NCI-H1436 treated with DMSO at 0.1 percent for 48 hours (cell line): ENCODE data around the gene GPR107.
"Not testable (repeated sequence)": the region's sequence is repeated elsewhere in the genome, so short reads cannot be mapped to it uniquely, and the experiment has no call there.

Source experiments
- DNase-seq: peaks from one replicate; lab custom pipeline; 2025; lab: John Stamatoyannopoulos, UW

The GPR107 gene

GRCh38 chr9:130053504-130054324, at the start of gene GPR107:
Gene GPR107, plus strand, starts transcription at chr9:130053906. Its CDS starts 27 bp downstream, at chr9:130053933.
- no peak for DNase-seq

GRCh38 chr9:130003943-130004552, 49.7 kb upstream of the GPR107 start:
- no peak for DNase-seq

- DNase-seq: not testable (repeated sequence)
Observed at GRCh38 chr9:130006952-130007351, 46.8 kb upstream of the GPR107 start.

DNA sequence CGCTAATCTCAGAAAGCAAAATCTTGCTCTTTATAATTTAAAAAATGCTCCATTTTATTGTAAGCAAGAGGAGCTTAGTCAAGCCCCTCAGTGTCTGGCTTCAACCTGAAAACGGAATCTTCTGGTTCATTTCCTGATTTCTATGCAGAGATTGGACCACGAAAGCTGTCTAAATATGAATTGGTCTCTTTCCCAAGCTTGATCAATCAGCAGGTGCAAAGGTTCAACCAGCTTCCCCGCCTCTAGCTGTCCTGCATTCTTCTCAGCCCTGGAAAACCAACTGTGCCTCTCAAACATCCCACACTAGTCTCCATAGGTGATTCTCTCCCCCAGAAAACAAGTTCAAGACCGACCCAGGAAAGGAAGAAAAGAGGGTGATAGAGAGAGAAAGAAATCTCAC, 45.2 kb upstream of the GPR107 start:
- DNase-seq: no peak

DNA sequence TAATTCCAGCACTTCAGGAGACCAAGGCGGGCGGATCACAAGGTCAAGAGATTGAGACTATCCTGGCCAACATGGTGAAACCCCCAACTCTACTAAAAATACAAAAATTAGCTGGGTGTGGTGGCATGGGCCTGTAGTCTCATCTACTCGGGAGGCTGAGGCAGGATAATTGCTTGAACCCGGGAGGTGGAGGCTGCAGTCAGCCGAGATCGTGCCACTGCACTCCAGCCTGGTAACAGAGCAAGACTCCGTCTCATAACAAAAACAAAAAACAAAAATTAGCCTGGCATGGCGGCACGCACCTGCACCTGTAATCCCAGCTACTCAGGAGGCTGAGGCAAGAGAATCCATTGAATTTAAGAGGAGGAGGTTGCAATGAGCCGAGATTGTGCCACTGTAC, 44.2 kb upstream of the GPR107 start:
- DNase-seq: not testable (repeated sequence)

- DNase-seq: no peak
Observed at GRCh38 chr9:130010151-130010988, 43.3 kb upstream of the GPR107 start.

GRCh38 chr9:130013326-130013725, 40.4 kb upstream of the GPR107 start:
- DNase-seq: no peak

GRCh38 chr9:130015353-130016019, 38.2 kb upstream of the GPR107 start:
- DNase-seq: no peak

GRCh38 chr9:130017076-130017475, 36.6 kb upstream of the GPR107 start:
- no peak for DNase-seq

- not testable (repeated sequence) for DNase-seq
Observed at GRCh38 chr9:130017510-130017909, 36.2 kb upstream of the GPR107 start.

- no peak for DNase-seq
Observed at GRCh38 chr9:130018265-130018664, 35.4 kb upstream of the GPR107 start.

DNA sequence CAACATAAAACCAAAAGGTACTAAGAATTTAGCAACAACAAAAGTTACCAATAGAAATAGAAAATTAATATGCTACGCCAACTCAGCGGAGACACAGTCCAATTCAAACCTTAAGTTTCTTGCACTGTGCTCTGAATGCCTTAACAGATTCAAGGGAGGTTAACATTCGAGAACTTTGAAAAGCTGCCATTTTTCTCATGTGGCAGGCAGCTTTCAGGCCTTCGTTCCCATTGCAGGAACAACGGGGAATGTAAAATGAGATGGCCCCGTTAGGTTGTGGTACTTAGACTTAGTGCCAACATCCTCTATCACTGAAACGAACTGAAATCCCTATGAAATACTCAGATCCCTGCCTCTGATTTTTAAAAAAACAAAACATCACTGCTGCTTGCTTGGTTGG, 33.1 kb upstream of the GPR107 start:
- no peak for DNase-seq

GRCh38 chr9:130021123-130021522, 32.6 kb upstream of the GPR107 start:
- no peak for DNase-seq

GRCh38 chr9:130021842-130022241, 31.9 kb upstream of the GPR107 start:
- not testable (repeated sequence) for DNase-seq

DNA sequence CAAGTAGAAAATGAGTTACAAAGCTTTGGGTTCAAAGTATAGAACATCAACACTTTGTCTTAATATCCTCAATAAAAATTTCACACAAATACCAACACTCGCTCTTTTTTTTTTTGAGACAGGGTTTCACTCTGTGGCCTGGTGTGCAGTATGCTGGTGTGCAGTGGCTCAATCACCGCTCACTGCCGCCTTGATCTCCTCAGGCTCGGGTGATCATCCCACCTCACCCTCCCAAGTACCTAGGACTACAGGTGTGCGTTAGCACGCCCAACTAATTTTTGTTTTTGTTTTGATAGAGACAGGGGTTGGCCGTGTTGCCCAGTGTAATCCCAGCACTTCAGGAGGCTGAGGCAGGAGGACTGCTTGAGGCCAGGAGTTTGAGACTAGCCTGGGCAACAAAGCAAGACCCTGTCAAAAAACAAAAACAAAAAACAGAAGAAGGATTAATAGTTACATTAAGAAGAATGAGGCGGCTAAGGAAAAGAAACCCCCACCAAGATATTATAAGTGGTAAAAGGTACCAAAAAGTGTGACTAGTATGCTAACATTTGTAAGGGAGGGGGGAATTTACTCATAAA, 31.1 kb upstream of the GPR107 start:
- no peak for DNase-seq

GRCh38 chr9:130023144-130023787, 30.4 kb upstream of the GPR107 start:
- DNase-seq: no peak

GRCh38 chr9:130023994-130024596, 29.6 kb upstream of the GPR107 start:
- DNase-seq: no peak

DNA sequence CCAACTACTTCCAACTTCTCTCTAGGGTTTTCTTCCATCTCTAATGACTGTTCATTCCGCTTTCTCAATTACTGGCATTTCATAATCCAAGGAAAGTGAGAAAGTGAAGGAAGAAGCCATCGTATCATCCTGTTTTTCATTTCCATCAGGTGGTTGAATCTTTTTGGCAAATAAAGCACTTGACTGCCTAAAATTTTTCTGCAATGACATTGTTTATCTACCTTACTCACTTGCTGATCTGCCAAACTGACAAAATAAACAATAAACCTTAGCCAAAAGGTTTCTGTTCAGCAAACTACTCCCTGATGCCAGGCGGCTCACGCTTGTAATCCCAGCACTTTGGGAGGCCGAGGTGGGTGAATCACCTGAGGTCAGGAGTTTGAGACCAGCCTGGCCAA, 29.1 kb upstream of the GPR107 start:
- no peak for DNase-seq

DNA sequence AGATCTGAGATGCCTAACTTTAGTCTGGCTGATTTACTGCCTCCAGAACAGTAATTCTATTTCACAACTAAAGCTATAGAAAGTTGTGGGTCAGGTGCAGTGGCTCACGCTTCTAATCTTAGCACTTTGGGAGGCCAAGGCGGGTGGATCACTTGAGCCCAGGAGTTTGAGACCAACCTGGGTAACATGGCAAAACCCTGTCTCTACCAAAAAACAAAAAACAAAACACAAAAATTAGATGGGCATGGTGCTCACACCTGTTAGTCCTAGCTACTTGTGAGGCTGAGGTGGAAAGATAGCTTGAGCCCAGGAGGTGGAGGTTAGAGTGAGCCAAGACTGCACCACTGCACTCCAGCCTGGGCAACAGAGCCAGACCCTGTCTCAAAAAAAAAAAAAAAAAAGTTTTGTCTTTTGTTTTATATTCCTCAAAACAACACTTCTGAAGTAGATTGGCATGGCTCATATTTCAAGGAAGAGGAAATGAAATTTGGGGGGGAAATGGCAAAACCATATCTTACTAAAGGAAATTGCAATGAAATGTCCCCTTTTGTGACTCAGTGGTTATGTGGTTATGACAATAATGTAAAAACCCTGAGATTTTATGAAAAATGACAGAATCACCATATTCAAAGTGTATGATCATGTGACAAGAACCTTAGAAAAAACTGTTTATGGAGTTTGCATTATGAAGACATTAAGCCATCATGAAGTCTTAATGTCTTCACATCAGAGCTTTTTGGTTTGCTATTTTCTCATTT, 26.9 kb upstream of the GPR107 start:
- no peak for DNase-seq
